Stimulated activated CD4-positive, alpha-beta T cell treated with anti-CD3 and anti-CD28 coated beads, Interleukin-2, amount 100 ng/mL, for 48 hours (primary cell): Measurements from ENCODE around the gene ZNF576.
"Not testable (repeated sequence)": the region's sequence is repeated elsewhere in the genome, so short reads cannot be mapped to it uniquely, and the experiment has no call there.

ENCODE experiments used
- DNase-seq, 2 donors: peaks; one replicate each; pipeline ENCODE4 v3.0.0-alpha.2; 2020

ZNF576 gene, protein sequence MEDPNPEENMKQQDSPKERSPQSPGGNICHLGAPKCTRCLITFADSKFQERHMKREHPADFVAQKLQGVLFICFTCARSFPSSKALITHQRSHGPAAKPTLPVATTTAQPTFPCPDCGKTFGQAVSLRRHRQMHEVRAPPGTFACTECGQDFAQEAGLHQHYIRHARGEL

GRCh38 chr19:43595999-43596841 is at the start of gene ZNF576, which contains the start of gene IRGQ:
ZNF576 (plus strand) TSS chr19:43596595; CDS start chr19:43597109, 514 bp downstream.
IRGQ (minus strand) TSS chr19:43596134; CDS start chr19:43595338, 796 bp downstream.
- DNase-seq: peak; percentile 100

DNA sequence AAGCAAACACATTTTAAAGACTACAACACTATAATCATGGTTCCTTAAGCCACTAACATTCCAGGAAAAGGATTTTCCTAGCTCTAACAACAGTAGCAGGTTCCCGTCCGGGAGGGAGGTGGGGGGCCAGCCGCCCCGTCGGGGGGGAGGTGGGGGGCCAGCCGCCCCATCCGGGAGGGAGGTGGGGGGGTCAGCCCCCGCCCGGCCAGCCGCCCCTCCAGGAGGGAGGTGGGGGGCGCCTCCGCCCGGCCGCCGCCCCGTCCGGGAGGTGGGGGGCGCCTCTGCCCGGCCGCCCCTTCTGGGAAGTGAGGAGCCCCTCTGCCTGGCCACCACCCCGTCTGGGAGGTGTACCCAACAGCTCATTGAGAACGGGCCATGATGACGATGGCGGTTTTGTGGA is 48.5 kb upstream of the ZNF576 start:
- DNase-seq: not testable (repeated sequence)

DNA sequence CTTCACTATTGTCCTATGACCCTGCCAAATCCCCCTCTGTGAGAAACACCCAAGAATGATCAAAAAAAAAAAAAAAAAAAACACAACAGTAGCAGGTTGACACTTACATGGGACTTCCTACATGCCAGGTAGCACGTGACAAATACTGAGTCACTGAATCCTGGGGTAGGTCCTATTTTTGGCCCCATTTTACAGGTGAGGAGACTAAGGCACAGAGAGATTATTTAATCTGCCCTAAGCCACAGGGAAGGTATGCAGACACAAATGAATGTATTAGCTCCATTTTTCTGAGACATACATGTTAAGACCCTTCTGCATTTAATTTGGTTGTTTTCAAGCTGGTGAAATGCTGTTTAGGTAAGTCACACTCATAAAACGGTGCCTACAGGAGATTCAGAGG is 47.7 kb upstream of the ZNF576 start:
- no peak for DNase-seq

GRCh38 chr19:43551399-43552197 is 44.8 kb upstream of the ZNF576 start:
- DNase-seq: no peak

DNA sequence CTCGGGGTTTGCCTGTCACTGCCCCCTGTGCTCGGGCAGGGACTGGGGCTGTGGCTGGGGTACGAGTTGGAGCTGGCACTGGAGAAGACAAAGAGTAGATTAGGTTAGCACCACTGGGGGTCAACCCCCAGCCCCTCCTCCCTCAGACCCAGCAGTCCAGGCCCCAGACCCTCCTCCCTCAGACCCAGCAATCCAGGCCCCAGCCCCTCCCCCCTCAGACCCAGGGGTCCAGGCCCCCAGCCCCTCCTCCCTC is 44.3 kb upstream of the ZNF576 start:
- DNase-seq: no peak

- no peak for DNase-seq
These were observed 43.8 kb upstream of the ZNF576 start for GRCh38 chr19:43552616-43553015.

GRCh38 chr19:43553656-43554055 is 42.7 kb upstream of the ZNF576 start:
- no peak for DNase-seq

DNA sequence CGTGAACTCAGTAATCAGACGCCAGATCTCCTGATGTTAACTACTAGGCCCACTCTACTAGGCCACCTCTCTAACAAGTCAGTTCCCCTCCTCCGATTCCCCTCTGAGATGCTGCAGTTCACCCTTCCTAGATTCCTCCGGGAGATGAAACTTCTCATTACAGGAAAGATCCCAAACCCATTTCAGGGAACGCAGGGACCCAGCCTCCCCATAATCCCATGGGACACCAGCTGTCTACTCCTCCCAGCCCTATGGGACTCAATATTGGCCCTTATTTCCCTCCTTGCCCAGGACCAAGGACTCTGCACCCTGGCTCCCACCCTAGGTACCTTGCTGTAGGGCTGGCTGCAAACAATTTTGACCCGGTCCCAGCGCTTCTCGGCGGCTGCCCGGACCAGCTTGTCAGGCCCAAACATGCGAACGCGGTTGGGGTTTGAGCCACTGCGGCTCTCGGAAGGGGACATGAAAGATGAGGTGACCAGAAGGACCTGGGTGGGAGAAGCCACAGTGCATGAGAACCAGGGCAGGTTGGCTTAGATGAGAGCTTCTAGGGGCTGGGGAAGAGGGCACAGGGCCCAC is 42.0 kb upstream of the ZNF576 start:
- no peak for DNase-seq

DNA sequence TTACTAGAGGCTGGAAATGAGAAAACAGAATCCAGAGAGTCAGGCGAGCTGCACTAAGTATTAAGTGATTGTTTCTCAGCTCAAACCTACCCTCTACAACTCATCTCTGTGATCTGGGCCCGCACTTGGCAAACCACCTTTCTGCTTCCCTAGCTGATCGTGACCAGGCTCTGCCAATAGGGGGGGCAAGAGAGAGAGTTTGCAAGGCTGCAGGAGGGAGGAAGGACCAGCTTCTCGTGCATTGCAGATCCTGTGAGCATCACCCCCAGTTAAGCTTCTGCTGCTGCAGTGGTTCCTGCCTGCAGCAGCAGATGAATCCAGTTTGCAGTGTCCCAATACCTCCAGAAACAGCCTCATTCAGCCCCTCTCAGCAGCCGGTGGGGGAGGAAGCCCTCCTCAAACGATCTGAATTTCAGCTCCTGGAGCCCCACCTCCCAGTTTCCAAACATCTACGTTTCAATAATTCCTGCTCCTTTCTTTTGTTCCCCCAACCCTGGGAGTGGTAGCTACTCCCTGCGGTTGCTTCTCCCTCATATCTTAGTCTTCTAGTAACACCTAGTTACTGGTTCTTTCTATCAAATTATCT is 41.1 kb upstream of the ZNF576 start:
- DNase-seq: peak; percentile 74 to 82

DNA sequence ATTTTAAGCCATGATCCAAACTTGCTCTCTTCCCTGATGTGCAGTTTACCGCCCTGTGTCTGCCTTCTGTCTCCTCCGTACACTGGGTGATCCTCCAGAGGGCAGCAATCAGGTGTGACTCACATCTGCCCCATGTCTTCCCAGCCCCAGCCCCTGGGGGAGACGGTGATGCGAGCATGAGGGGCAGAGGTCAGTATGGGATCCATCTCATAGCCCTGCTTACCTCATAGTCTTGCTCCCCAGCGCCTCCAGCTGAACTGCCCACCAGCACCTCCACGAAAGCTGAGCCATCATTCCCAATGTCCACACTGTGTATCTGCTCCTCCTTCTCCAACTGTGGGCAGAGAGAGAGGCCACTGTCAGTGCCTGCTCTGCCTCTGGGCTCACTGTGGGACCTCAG is 35.7 kb upstream of the ZNF576 start:
- no peak for DNase-seq

- no peak for DNase-seq
These were observed 35.0 kb upstream of the ZNF576 start for GRCh38 chr19:43561139-43561970.

GRCh38 chr19:43562226-43562697 is 34.1 kb upstream of the ZNF576 start:
- no peak for DNase-seq

- peak; percentile 43 to 47 for DNase-seq
These were observed 33.6 kb upstream of the ZNF576 start for GRCh38 chr19:43562698-43563241.

DNA sequence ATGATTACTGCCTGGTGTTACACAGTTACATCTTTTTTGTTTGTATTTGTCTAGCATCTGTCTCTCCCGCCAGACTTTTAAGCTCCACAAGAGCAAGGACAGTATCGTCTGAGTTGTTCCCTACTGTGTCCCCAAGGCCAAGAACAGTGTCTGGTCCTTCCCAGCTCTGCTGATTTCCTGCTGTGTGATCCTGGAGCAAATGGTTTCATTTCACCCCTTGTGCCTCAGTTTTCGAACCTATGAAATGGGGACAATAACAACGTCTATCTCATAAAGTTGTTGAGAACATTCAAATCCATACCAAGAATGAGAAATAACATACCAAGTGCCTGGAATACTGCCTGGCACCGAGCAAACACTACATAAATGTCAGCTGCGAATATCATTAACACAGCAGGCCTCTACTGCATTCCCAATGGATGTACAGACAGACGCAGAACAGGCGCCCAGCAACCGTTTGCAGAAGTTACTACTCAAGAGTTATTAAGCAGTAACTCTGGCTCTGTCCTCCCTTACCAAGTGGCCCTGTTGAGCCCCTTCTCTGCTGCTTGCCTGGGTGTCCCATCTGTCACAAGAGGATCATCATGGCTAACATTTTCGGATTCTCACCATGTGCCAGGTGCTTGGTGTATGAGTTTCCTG is 32.5 kb upstream of the ZNF576 start:
- no peak for DNase-seq

DNA sequence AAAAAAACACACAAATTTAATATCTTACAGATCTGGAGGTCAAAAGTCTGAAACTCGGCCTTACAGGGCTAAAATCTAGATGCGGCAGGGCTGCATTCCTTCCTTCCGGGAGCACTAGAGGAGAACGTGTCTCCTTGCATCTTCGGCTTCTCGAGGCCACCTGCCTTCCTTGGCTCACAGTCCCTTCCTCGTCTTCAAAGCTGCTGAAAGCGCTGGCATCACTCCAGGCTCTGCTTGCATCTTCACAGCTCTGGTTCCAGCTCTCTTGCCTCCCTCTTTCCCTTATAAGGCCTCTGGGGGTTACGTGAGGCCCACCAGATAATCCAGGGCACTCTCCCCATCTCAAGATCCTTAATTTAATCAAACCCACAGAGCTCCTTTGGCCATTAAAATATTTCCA is 31.6 kb upstream of the ZNF576 start:
- DNase-seq: no peak

GRCh38 chr19:43569657-43570056 is 26.7 kb upstream of the ZNF576 start:
- DNase-seq: no peak

GRCh38 chr19:43570174-43570791 is 26.1 kb upstream of the ZNF576 start:
- no peak for DNase-seq

GRCh38 chr19:43572171-43572588 is 24.2 kb upstream of the ZNF576 start:
- no peak for DNase-seq

DNA sequence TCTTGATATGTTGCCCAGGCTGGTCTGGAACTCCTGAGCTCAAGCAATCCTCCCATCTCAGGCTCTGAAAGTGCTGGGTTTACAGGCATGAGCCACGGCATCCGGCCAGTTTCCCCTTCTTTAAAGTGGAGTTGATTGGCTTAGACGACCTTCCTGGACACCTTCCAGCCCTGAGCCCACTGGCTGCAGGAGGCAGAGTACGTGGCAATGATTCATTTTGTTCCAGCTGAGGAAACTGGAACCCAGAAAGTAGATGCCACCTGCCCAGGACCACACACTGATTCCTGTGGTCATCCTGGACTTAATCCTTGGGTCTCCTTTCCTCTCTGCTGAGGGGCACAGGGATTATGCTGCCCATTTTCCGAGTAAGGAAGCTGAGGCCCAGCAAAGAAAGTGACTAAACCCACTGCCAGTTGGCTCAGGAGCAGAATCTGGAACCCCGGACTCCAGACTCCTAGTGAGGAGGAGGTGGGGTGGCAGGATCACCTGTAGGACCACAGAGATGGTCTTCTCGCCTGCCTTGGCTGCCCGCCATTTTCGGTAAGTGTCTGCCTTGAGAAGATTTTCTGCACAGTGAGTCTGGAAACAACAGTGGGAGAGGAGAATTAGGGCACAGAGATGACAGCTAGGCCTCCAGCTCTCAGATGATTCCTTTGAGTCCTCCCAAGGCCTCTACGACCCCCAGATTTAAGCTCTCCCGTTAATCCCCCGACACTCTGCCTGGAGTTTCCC is 21.8 kb upstream of the ZNF576 start:
- no peak for DNase-seq
